Measurements from ENCODE around the gene MEIS1.

MEIS1 gene

GRCh38 chr2:66452917-66453316 is 18.0 kb downstream of the MEIS1 start:
- DNase-seq (ENCODE audit: extremely low read depth, low read depth) = no peak
- H3K4me3 ChIP-seq (replicated peaks; ENCODE audit: low read depth, low read length) = no peak overlapping the region
- no peak for TF ChIP-seq CTCF (IDR thresholded peaks at IDR 0.05; ENCODE audit: low read depth, low read length, missing control alignments)

- TF ChIP-seq CTCF (IDR thresholded peaks at IDR 0.05; ENCODE audit: low read depth, low read length, missing control alignments) = no peak
- no peak overlapping the region for H3K4me3 ChIP-seq (replicated peaks; ENCODE audit: low read depth, low read length)
- no peak for DNase-seq (ENCODE audit: extremely low read depth, low read depth)
Observed at GRCh38 chr2:66455490-66455889, 20.6 kb downstream of the MEIS1 start.

- no peak overlapping the region for H3K4me3 ChIP-seq (replicated peaks; ENCODE audit: low read depth, low read length)
- no peak for TF ChIP-seq CTCF (IDR thresholded peaks at IDR 0.05; ENCODE audit: low read depth, low read length, missing control alignments)
- no peak for DNase-seq (ENCODE audit: extremely low read depth, low read depth)
Observed at GRCh38 chr2:66456183-66457041, 21.5 kb downstream of the MEIS1 start.

GRCh38 chr2:66457545-66457944 is 22.6 kb downstream of the MEIS1 start:
- no peak for TF ChIP-seq CTCF (IDR thresholded peaks at IDR 0.05; ENCODE audit: low read depth, low read length, missing control alignments)
- DNase-seq (ENCODE audit: extremely low read depth, low read depth) = no peak

GRCh38 chr2:66460031-66460430 is 25.1 kb downstream of the MEIS1 start:
- DNase-seq (ENCODE audit: extremely low read depth, low read depth) = no peak
- H3K4me3 ChIP-seq (replicated peaks; ENCODE audit: low read depth, low read length) = no peak overlapping the region
- TF ChIP-seq CTCF (IDR thresholded peaks at IDR 0.05; ENCODE audit: low read depth, low read length, missing control alignments) = no peak

More at GRCh38 chr2:66457545-66457944, 22.6 kb downstream of the MEIS1 start:
- H3K4me3 ChIP-seq (replicated peaks; ENCODE audit: low read depth, low read length) = no peak overlapping the region

- H3K4me3 ChIP-seq (replicated peaks; ENCODE audit: low read depth, low read length) = no peak overlapping the region
- DNase-seq (ENCODE audit: extremely low read depth, low read depth) = no peak
- TF ChIP-seq CTCF (IDR thresholded peaks at IDR 0.05; ENCODE audit: low read depth, low read length, missing control alignments) = no peak
Observed at GRCh38 chr2:66461001-66461663, 26.2 kb downstream of the MEIS1 start.
